Body of pancreas (tissue), 4 donors: ENCODE data around the gene AGPAT4. TPM values are rescaled to one million over a fixed set of nuclear protein-coding genes. Genes with fewer than 3 reads are reported as not detected.
"Not testable (repeated sequence)": the region's sequence is repeated elsewhere in the genome, so short reads cannot be mapped to it uniquely, and the experiment has no call there.

ENCODE experiments used
- ATAC-seq: fragments of 150-250 bp; one replicate; pipeline ENCODE4 v1.9.1; 2016
- DNase-seq, 4 donors: peaks; one replicate each; pipeline ENCODE4 v3.0.0-alpha.2; 2019
- H3K27ac ChIP-seq, 4 donors: fragments of 200-600 bp; sonication (generic); 1 replicate in 3 of 4; 2 replicates in 1 of 4; pipeline versions ENCODE4 v1.5.1 to v1.6.1; 2016 to 2019; ENCODE audit warnings: mild to moderate bottlenecking in 1 of 4, mixed read lengths in 1 of 4, moderate library complexity in 1 of 4
- H3K27me3 ChIP-seq, 2 donors: fragments of 200-600 bp; sonication (generic); one replicate each; pipeline ENCODE4 v1.6.0; 2016; ENCODE audit warnings: mild to moderate bottlenecking in 1 of 2
- H3K36me3 ChIP-seq, 2 donors: fragments of 200-600 bp; sonication (generic); replicated peaks in 1 of 2; 2 replicates each; pipeline ENCODE4 v1.5.1; 2016; ENCODE audit warnings: low read depth in 2 of 2; ENCODE audit not compliant: insufficient read depth in 1 of 2
- H3K4me1 ChIP-seq: fragments of 200-600 bp; sonication (generic); one replicate; pipeline ENCODE4 v1.6.0; 2016
- H3K4me3 ChIP-seq, 2 donors: fragments of 200-600 bp; sonication (generic); 1 replicate in 1 of 2; 2 replicates in 1 of 2; pipeline ENCODE4 v1.5.1; 2016 to 2019
- H3K9me3 ChIP-seq, 3 donors: fragments of 200-600 bp; sonication (generic); 1 replicate in 2 of 3; 2 replicates in 1 of 3; pipeline ENCODE4 v1.5.1; 2016
- CTCF ChIP-seq, 7 experiments: fragments of 450-650 bp in 4 of 7; fragments of 200-600 bp in 3 of 7; sonication (generic) in 3 of 7; IDR thresholded peaks; one replicate each; pipeline ENCODE4 v1.5.1; 2016 to 2019; ENCODE audit warnings: antibody characterized with exemption in 7 of 7
- POLR2A ChIP-seq, 3 donors: fragments of 450-650 bp; IDR thresholded peaks; one replicate each; pipeline ENCODE4 v1.6.1; 2016; ENCODE audit warnings: antibody characterized with exemption in 3 of 3, mild to moderate bottlenecking in 2 of 3
- WGBS, 2 donors: methylation state at CpG; one replicate each; pipeline ENCODE4 v1.1.5; 2017; 5-methylcytosine and 5-hydroxymethylcytosine counted together
- intact Hi-C: fragments of 100-400 bp; cut with DNase I; formaldehyde crosslinking; loops from one replicate; pipeline ENCODE4 v1.15.1; 2023
- total RNA-seq, 2 donors: library from RNA; depleted of rRNA; stranded (reverse); fragments of >200 nt; gene quantifications; one replicate each; pipeline ENCODE4 v1.1.0, GENCODE V29; 2016

AGPAT4 gene
- total RNA-seq, 2 donors from 2014 or later = 1.3 to 2.6 TPM

GRCh38 chr6:161313940-161314509 lies 40.2 kb upstream of the AGPAT4 start:
- Histone ChIP-seq H3K4me3 (no peak overlapping the region), H3K4me1 (no peaks in the 10 kb centered on the region), H3K27me3 (no peaks in the 10 kb centered on the region), H3K27ac (no peak overlapping the region), H3K36me3 (no peaks in the 10 kb centered on the region), H3K9me3 (peaks cover 0 to 7% (median 0%) of the 10 kb centered on the region in 3 donors)
- 76 to 78% methylated on average over 6 of the region's 6 CpGs for whole genome bisulfite sequencing, 2 donors
- DNase-seq = no peak
- no peak for ATAC-seq
- intact Hi-C loops = no loop called here
- TF ChIP-seq CTCF (IDR thresholded peaks at IDR 0.05) = no peak
- no peak for TF ChIP-seq POLR2A (IDR thresholded peaks at IDR 0.05)

GRCh38 chr6:161313475-161313874 lies 39.6 kb upstream of the AGPAT4 start:
- H3K27ac ChIP-seq, H3K4me1 ChIP-seq, intact Hi-C loops, H3K27me3 ChIP-seq, H3K9me3 ChIP-seq, ATAC-seq, DNase-seq, H3K4me3 ChIP-seq, H3K36me3 ChIP-seq: not testable (repeated sequence)
- WGBS, 2 donors = 47 to 62% methylated on average over 3 of the region's 3 CpGs

- WGBS, 2 donors = 83 to 84% methylated on average over 7 of the region's 7 CpGs
- ATAC-seq, H3K9me3 ChIP-seq, DNase-seq, H3K27ac ChIP-seq, intact Hi-C loops, H3K36me3 ChIP-seq, H3K4me1 ChIP-seq, H3K27me3 ChIP-seq, H3K4me3 ChIP-seq: not testable (repeated sequence)
Observed at GRCh38 chr6:161309774-161310173, 35.9 kb upstream of the AGPAT4 start.

GRCh38 chr6:161308075-161308655 lies 34.3 kb upstream of the AGPAT4 start:
- TF ChIP-seq POLR2A (IDR thresholded peaks at IDR 0.05) (no peak), CTCF (IDR thresholded peaks at IDR 0.05) (no peak)

GRCh38 chr6:161305860-161306259 lies 32.0 kb upstream of the AGPAT4 start:
- no peaks in the 10 kb centered on the region for H3K4me1 ChIP-seq
- WGBS, 2 donors = 61 to 67% methylated on average over 4 of the region's 4 CpGs
- no peaks in the 10 kb centered on the region for H3K27me3 ChIP-seq
- ATAC-seq (no peak), DNase-seq (no peak)
- no peak overlapping the region for H3K4me3 ChIP-seq
- H3K36me3 ChIP-seq = no peaks in the 10 kb centered on the region
- intact Hi-C loops = no loop called here
- no peak for TF ChIP-seq POLR2A (IDR thresholded peaks at IDR 0.05)
- H3K9me3 ChIP-seq = no peaks in the 10 kb centered on the region
- no peak overlapping the region for H3K27ac ChIP-seq

More at GRCh38 chr6:161308075-161308655, 34.3 kb upstream of the AGPAT4 start:
- 81 to 84% methylated on average over 10 of the region's 10 CpGs for WGBS, 2 donors
- H3K4me1 ChIP-seq = no peaks in the 10 kb centered on the region
- no peaks in the 10 kb centered on the region for H3K9me3 ChIP-seq
- intact Hi-C loops = no loop called here
- no peak overlapping the region for H3K4me3 ChIP-seq
- H3K27ac ChIP-seq = no peak overlapping the region
- H3K27me3 ChIP-seq = no peaks in the 10 kb centered on the region
- no peak for DNase-seq
- ATAC-seq = no peak
- no peaks in the 10 kb centered on the region for H3K36me3 ChIP-seq

GRCh38 chr6:161303628-161304340 lies 29.9 kb upstream of the AGPAT4 start:
- Histone ChIP-seq H3K4me3 (no peak overlapping the region), H3K27me3 (no peaks in the 10 kb centered on the region), H3K36me3 (no peaks in the 10 kb centered on the region), H3K4me1 (no peaks in the 10 kb centered on the region), H3K9me3 (no peaks in the 10 kb centered on the region), H3K27ac (no peak overlapping the region)
- WGBS, 2 donors = 89 to 90% methylated on average over 12 to 16 of the region's 16 CpGs
- intact Hi-C loops = no loop called here
- TF ChIP-seq CTCF (IDR thresholded peaks at IDR 0.05) (no peak), POLR2A (IDR thresholded peaks at IDR 0.05) (no peak)
- no peak for DNase-seq
- no peak for ATAC-seq
